MCF 10A (cell line): Measurements from ENCODE around the gene SHCBP1L. TPM values are rescaled to one million over a fixed set of nuclear protein-coding genes. Genes with fewer than 3 reads are reported as not detected.

Experiments used
- BruUV-seq: library from RNA; stranded (reverse); fragments of 400-500 nt; replicated peaks from 2 replicates; lab custom pipeline; 2021; lab: Mats Ljungman, UMichigan
- CTCF ChIA-PET: fragments of 300-600 bp; sonication (Branson Sonifier 250); formaldehyde crosslinking; extraction: SDS; loops from one replicate; lab custom pipeline; 2021; ENCODE audit warnings: antibody characterized with exemption, inconsistent platforms; lab: Yijun Ruan, JAX
- POLR2A ChIA-PET: fragments of 300-600, 350-650 bp; sonication (Branson Sonifier 250); formaldehyde crosslinking; extraction: SDS; loops from one replicate; lab custom pipeline; 2020; ENCODE audit warnings: antibody characterized with exemption, inconsistent platforms; lab: Yijun Ruan, JAX
- DNase-seq: peaks from one replicate; pipeline ENCODE4 v3.0.0-alpha.2; 2018; ENCODE audit not compliant: unreplicated experiment
- H3K27ac Mint-ChIP-seq: one replicate; pipeline ENCODE4 v1.8.0; 2022; ENCODE audit warnings: mild to moderate bottlenecking, low read depth, mixed read lengths; ENCODE audit not compliant: unreplicated experiment
- H3K27me3 Mint-ChIP-seq: one replicate; pipeline ENCODE4 v1.8.0; 2022; ENCODE audit warnings: mixed read lengths; ENCODE audit not compliant: insufficient read depth, unreplicated experiment
- H3K36me3 Mint-ChIP-seq: one replicate; pipeline ENCODE4 v1.8.0; 2022; ENCODE audit warnings: mild to moderate bottlenecking, moderate library complexity, mixed read lengths; ENCODE audit not compliant: insufficient read depth, unreplicated experiment
- H3K4me1 Mint-ChIP-seq: one replicate; pipeline ENCODE4 v1.8.0; 2022; ENCODE audit warnings: mixed read lengths; ENCODE audit not compliant: insufficient read depth, unreplicated experiment
- H3K4me3 Mint-ChIP-seq: one replicate; pipeline ENCODE4 v1.8.0; 2022; ENCODE audit warnings: mild to moderate bottlenecking, moderate library complexity, mixed read lengths; ENCODE audit not compliant: unreplicated experiment
- H3K9me3 Mint-ChIP-seq: one replicate; pipeline ENCODE4 v1.8.0; 2022; ENCODE audit warnings: mixed read lengths; ENCODE audit not compliant: unreplicated experiment
- CTCF ChIP-seq: fragments of 200-600 bp; IDR thresholded peaks from one replicate; pipeline ENCODE4 v1.8.0; 2022; ENCODE audit warnings: antibody characterized with exemption, mild to moderate bottlenecking; ENCODE audit not compliant: unreplicated experiment
- intact Hi-C: fragments of 100-400 bp; cut with micrococcal nuclease; formaldehyde crosslinking; loops from 2 replicates; pipeline ENCODE4 v1.14.1; 2022
- total RNA-seq: library from RNA; stranded (reverse); gene quantifications from 2 replicates; pipeline ENCODE4 v1.2.3, GENCODE V29; 2022

Gene SHCBP1L
- total RNA-seq, 1 experiment from 2014 or later = not detected

- Mint-ChIP-seq H3K27ac (no peak overlapping the region), H3K4me3 (no peak overlapping the region), H3K27me3 (no peaks in the 10 kb centered on the region), H3K36me3 (peaks cover 100% of the 10 kb centered on the region), H3K4me1 (no peaks in the 10 kb centered on the region), H3K9me3 (no peaks in the 10 kb centered on the region)
- DNase-seq = no peak
- POLR2A ChIA-PET = interaction anchor here (0.8 to 1.0 kb wide), 2 partner anchors 10 to 32 kb away, joined by 4 read pairs; no protein-coding TSS in a partner anchor
- no peak for TF ChIP-seq CTCF
- CTCF ChIA-PET = no interaction called here
- intact Hi-C loops = no loop called here
- BruUV-seq = TSS peak; percentile 4
These were observed 85.1 kb downstream of the SHCBP1L start for GRCh38 chr1:182867861-182868260.

GRCh38 chr1:182863940-182864339 lies 89.0 kb downstream of the SHCBP1L start:
- ChIA-PET CTCF (interaction anchor here (0.6 kb wide), 2 partner anchors 21 to 40 kb away, joined by 3 to 4 read pairs; no protein-coding TSS in a partner anchor), POLR2A (interaction anchor here (1.2 to 1.3 kb wide), 2 partner anchors 10 to 12 kb away, joined by 3 to 5 read pairs; no protein-coding TSS in a partner anchor)
- TF ChIP-seq CTCF = no peak
- no peaks in the 10 kb centered on the region for H3K4me1 Mint-ChIP-seq
- intact Hi-C loops = no loop called here
- H3K4me3 Mint-ChIP-seq = no peak overlapping the region
- BruUV-seq = no TSS peak
- no peaks in the 10 kb centered on the region for H3K27me3 Mint-ChIP-seq
- H3K27ac Mint-ChIP-seq = peak overlapping the region; percentile 66
- H3K9me3 Mint-ChIP-seq = no peaks in the 10 kb centered on the region
- peaks cover 100% of the 10 kb centered on the region for H3K36me3 Mint-ChIP-seq
- no peak for DNase-seq

GRCh38 chr1:182862827-182863226 lies 90.1 kb downstream of the SHCBP1L start:
- no peaks in the 10 kb centered on the region for H3K9me3 Mint-ChIP-seq
- no peak overlapping the region for H3K27ac Mint-ChIP-seq
- POLR2A ChIA-PET = interaction anchor here (1.0 kb wide), 1 partner anchor 9 kb away, joined by 4 read pairs; no protein-coding TSS in a partner anchor
- CTCF ChIA-PET = interaction anchor here (0.5 to 0.7 kb wide), 2 partner anchors 20 to 541 kb away, joined by 3 read pairs; no protein-coding TSS in a partner anchor
- intact Hi-C loops = no loop called here
- H3K27me3 Mint-ChIP-seq = no peaks in the 10 kb centered on the region
- TF ChIP-seq CTCF = no peak
- no peaks in the 10 kb centered on the region for H3K4me1 Mint-ChIP-seq
- peaks cover 100% of the 10 kb centered on the region for H3K36me3 Mint-ChIP-seq
- DNase-seq = no peak
- H3K4me3 Mint-ChIP-seq = no peak overlapping the region
- BruUV-seq = no TSS peak

GRCh38 chr1:182861994-182862393 lies 91.0 kb downstream of the SHCBP1L start:
- TF ChIP-seq CTCF = no peak
- POLR2A ChIA-PET = interaction anchor here (1.0 kb wide), 1 partner anchor 9 kb away, joined by 4 read pairs; no protein-coding TSS in a partner anchor
- no peaks in the 10 kb centered on the region for H3K9me3 Mint-ChIP-seq
- H3K4me1 Mint-ChIP-seq = no peaks in the 10 kb centered on the region
- intact Hi-C loops = no loop called here
- BruUV-seq = TSS peak; percentile 1
- H3K4me3 Mint-ChIP-seq = no peak overlapping the region
- no peaks in the 10 kb centered on the region for H3K27me3 Mint-ChIP-seq
- peaks cover 100% of the 10 kb centered on the region for H3K36me3 Mint-ChIP-seq
- no peak overlapping the region for H3K27ac Mint-ChIP-seq
- CTCF ChIA-PET = interaction anchor here (1.0 kb wide), 1 partner anchor 28 kb away, joined by 3 read pairs; no protein-coding TSS in a partner anchor
- no peak for DNase-seq
